ENCODE data around the gene MGST3. TPM values are rescaled to one million over a fixed set of nuclear protein-coding genes. Genes with fewer than 3 reads are reported as not detected.

The MGST3 gene
- total and polyA plus RNA-seq, 2 of the 13 experiments (the other 11 are each of a cell fraction or from before 2014, with no cell fraction given) = 59.7 to 61.2 TPM

GRCh38 chr1:165635329-165635728 lies 4.3 kb downstream of the MGST3 start (continued):
- TF ChIP-seq, protein P1, sequence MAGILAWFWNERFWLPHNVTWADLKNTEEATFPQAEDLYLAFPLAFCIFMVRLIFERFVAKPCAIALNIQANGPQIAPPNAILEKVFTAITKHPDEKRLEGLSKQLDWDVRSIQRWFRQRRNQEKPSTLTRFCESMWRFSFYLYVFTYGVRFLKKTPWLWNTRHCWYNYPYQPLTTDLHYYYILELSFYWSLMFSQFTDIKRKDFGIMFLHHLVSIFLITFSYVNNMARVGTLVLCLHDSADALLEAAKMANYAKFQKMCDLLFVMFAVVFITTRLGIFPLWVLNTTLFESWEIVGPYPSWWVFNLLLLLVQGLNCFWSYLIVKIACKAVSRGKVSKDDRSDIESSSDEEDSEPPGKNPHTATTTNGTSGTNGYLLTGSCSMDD (CRISPR knock-in tag; IDR thresholded peaks at IDR 0.05) = no peak
- TF ChIP-seq ZNF609 (CRISPR knock-in tag; IDR thresholded peaks at IDR 0.05; ENCODE audit: borderline replicate concordance) = no peak

GRCh38 chr1:165635823-165636222 lies 4.8 kb downstream of the MGST3 start:
- DNase-seq (ENCODE audit: low spot score) (no peak), FAIRE-seq (no peak), ATAC-seq (no peak)
- Histone ChIP-seq H3K4me3 (replicated peaks in 1 of 3; ENCODE audit: insufficient read depth in 1 of 3, low read depth in 2 of 3, low read length in 3 of 3) (no peak overlapping the region), H3K4me2 (ENCODE audit: low read depth, low read length) (no peak overlapping the region), H4K20me1 (ENCODE audit: insufficient read depth, low read length) (no peaks in the 10 kb centered on the region), H2AFZ (ENCODE audit: low read length) (no peak overlapping the region), H3K4me1 (ENCODE audit: insufficient read depth, low read length) (peaks cover 32% of the 10 kb centered on the region), H3K36me3 (replicated peaks in 1 of 2; ENCODE audit: control insufficient read depth in 1 of 2, insufficient read depth in 2 of 2, low read length in 2 of 2) (no peaks in the 10 kb centered on the region; a peak in 1 of 5 replicates), H3K9ac (ENCODE audit: insufficient read depth, low read depth, low read length) (no peak overlapping the region), H3K27ac (ENCODE audit: extremely low read length, insufficient read depth, low read length) (no peak overlapping the region), H3K9me3 (ENCODE audit: low read length) (no peaks in the 10 kb centered on the region), H3K79me2 (ENCODE audit: insufficient read depth, low read length) (no peaks in the 10 kb centered on the region), H3K27me3 (ENCODE audit: control insufficient read depth in 1 of 2, insufficient read depth in 2 of 2, low read length in 2 of 2) (no peaks in the 10 kb centered on the region; a peak in 1 of 5 replicates)
- in situ Hi-C loops (cut with HindIII; ENCODE audit: extremely low pct_ligation_motif_present, low pct_unique_long_range_greater_than_20kb) (no loop called here), intact Hi-C loops (cut with micrococcal nuclease; ENCODE audit: unreplicated experiment) (no loop called here)
- CTCF ChIA-PET (ENCODE audit: low intra/inter-chr PET ratio, low total read pairs) = no interaction called here
- no TSS peak for BruUV-seq (replicated peaks)
- POLR2A ChIA-PET = no interaction called here
- TF ChIP-seq HDAC2 (CRISPR knock-in tag; IDR thresholded peaks at IDR 0.05) (no peak), ZSCAN20 (CRISPR knock-in tag; IDR thresholded peaks at IDR 0.05; ENCODE audit: borderline replicate concordance) (no peak), GPN1 (CRISPR knock-in tag; IDR thresholded peaks at IDR 0.05; ENCODE audit: borderline replicate concordance) (no peak), ZFP37 (CRISPR knock-in tag; IDR thresholded peaks at IDR 0.05; ENCODE audit: borderline replicate concordance) (no peak), ZNF598 (CRISPR knock-in tag; IDR thresholded peaks at IDR 0.05; ENCODE audit: borderline replicate concordance) (no peak)
- TF ChIP-seq, protein P2, sequence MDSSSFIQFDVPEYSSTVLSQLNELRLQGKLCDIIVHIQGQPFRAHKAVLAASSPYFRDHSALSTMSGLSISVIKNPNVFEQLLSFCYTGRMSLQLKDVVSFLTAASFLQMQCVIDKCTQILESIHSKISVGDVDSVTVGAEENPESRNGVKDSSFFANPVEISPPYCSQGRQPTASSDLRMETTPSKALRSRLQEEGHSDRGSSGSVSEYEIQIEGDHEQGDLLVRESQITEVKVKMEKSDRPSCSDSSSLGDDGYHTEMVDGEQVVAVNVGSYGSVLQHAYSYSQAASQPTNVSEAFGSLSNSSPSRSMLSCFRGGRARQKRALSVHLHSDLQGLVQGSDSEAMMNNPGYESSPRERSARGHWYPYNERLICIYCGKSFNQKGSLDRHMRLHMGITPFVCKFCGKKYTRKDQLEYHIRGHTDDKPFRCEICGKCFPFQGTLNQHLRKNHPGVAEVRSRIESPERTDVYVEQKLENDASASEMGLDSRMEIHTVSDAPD (CRISPR knock-in tag; IDR thresholded peaks at IDR 0.05) = no peak
- TF ChIP-seq, protein P3, sequence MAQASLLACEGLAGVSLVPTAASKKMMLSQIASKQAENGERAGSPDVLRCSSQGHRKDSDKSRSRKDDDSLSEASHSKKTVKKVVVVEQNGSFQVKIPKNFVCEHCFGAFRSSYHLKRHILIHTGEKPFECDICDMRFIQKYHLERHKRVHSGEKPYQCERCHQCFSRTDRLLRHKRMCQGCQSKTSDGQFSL (CRISPR knock-in tag; IDR thresholded peaks at IDR 0.05) = no peak
- TF ChIP-seq, protein P4, sequence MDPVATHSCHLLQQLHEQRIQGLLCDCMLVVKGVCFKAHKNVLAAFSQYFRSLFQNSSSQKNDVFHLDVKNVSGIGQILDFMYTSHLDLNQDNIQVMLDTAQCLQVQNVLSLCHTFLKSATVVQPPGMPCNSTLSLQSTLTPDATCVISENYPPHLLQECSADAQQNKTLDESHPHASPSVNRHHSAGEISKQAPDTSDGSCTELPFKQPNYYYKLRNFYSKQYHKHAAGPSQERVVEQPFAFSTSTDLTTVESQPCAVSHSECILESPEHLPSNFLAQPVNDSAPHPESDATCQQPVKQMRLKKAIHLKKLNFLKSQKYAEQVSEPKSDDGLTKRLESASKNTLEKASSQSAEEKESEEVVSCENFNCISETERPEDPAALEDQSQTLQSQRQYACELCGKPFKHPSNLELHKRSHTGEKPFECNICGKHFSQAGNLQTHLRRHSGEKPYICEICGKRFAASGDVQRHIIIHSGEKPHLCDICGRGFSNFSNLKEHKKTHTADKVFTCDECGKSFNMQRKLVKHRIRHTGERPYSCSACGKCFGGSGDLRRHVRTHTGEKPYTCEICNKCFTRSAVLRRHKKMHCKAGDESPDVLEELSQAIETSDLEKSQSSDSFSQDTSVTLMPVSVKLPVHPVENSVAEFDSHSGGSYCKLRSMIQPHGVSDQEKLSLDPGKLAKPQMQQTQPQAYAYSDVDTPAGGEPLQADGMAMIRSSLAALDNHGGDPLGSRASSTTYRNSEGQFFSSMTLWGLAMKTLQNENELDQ (CRISPR knock-in tag; IDR thresholded peaks at IDR 0.05; ENCODE audit: borderline replicate concordance) = no peak
- 74% methylated on average over 2 of the region's 2 CpGs for WGBS (ENCODE audit: low lambda C conversion rate)
